GM19023 (cell line): ENCODE measurements around the gene P4HA2.

Experiments
- ATAC-seq: cut with Tn5 transposase; IDR thresholded peaks from one replicate; pipeline ENCODE4 v1.9.1; 2021; ENCODE audit warnings: mild to moderate bottlenecking, moderate library complexity; ENCODE audit not compliant: unreplicated experiment

The P4HA2 gene

GRCh38 chr5:132253008-132253441 is 25.4 kb upstream of the P4HA2 start:
- ATAC-seq, result no peak

- ATAC-seq, result no peak
These were observed 23.6 kb upstream of the P4HA2 start for GRCh38 chr5:132251220-132251725.

GRCh38 chr5:132250547-132250946 is 22.9 kb upstream of the P4HA2 start:
- no peak for ATAC-seq

GRCh38 chr5:132246806-132247205 is 19.2 kb upstream of the P4HA2 start:
- no peak for ATAC-seq

GRCh38 chr5:132245593-132245992 is 17.9 kb upstream of the P4HA2 start:
- ATAC-seq, result no peak

- ATAC-seq, result no peak
These were observed 15.8 kb upstream of the P4HA2 start for GRCh38 chr5:132243366-132243977.

GRCh38 chr5:132239776-132240175 is 12.1 kb upstream of the P4HA2 start:
- no peak for ATAC-seq

- no peak for ATAC-seq
These were observed 11.3 kb upstream of the P4HA2 start for GRCh38 chr5:132238901-132239500.

GRCh38 chr5:132238169-132238744 is 10.6 kb upstream of the P4HA2 start:
- peak; percentile 86 for ATAC-seq

- ATAC-seq, result no peak
These were observed 10.0 kb upstream of the P4HA2 start for GRCh38 chr5:132237670-132238069.

GRCh38 chr5:132237141-132237540 is 9.5 kb upstream of the P4HA2 start:
- no peak for ATAC-seq

- no peak for ATAC-seq
These were observed 7.7 kb upstream of the P4HA2 start for GRCh38 chr5:132235340-132235739.

- no peak for ATAC-seq
These were observed 7.0 kb upstream of the P4HA2 start for GRCh38 chr5:132234684-132235062.

GRCh38 chr5:132233811-132234683 is 6.4 kb upstream of the P4HA2 start:
- ATAC-seq, result no peak

- ATAC-seq, result no peak
These were observed 5.4 kb upstream of the P4HA2 start for GRCh38 chr5:132233081-132233480.

- no peak for ATAC-seq
These were observed 4.8 kb upstream of the P4HA2 start for GRCh38 chr5:132232465-132232864.

- no peak for ATAC-seq
These were observed 3.2 kb upstream of the P4HA2 start for GRCh38 chr5:132230871-132231270.

- ATAC-seq, result no peak
These were observed 1.6 kb upstream of the P4HA2 start for GRCh38 chr5:132229236-132229635.

GRCh38 chr5:132228241-132229035 is 785 bp upstream of the P4HA2 start:
- peak; percentile 3 for ATAC-seq

- ATAC-seq, result no peak
These were observed 493 bp downstream of the P4HA2 start for GRCh38 chr5:132227235-132227484.
